SK-N-SH (cell line): ENCODE results near the gene VIPAS39.

Experiments
- CHD2 ChIP-seq: fragments of 150-350 bp; IDR thresholded peaks from 2 replicates; pipeline ENCODE4 v1.6.1; 2018; ENCODE audit warnings: low read length; ENCODE audit not compliant: partially characterized antibody
- EP300 ChIP-seq, 2 experiments: IDR thresholded peaks; 2 replicates each; pipeline versions ENCODE4 v1.4.0 to v1.6.1; 2012; ENCODE audit warnings: borderline replicate concordance in 1 of 2, low read depth in 1 of 2, low read length in 1 of 2
- GABPA ChIP-seq: IDR thresholded peaks from 2 replicates; pipeline ENCODE4 v1.4.0; 2012; ENCODE audit warnings: low read depth, mild to moderate bottlenecking
- MAX ChIP-seq: IDR thresholded peaks from 2 replicates; pipeline ENCODE4 v1.4.0; 2012; ENCODE audit warnings: low read depth
- NRF1 ChIP-seq: IDR thresholded peaks from 2 replicates; pipeline ENCODE4 v1.6.1; 2012; ENCODE audit warnings: low read depth, mild to moderate bottlenecking, low read length
- POLR2AphosphoS5 ChIP-seq: IDR thresholded peaks from 2 replicates; pipeline ENCODE4 v1.6.1; 2012; ENCODE audit warnings: low read depth, low read length
- RCOR1 ChIP-seq: fragments of 150-350 bp; IDR thresholded peaks from 2 replicates; pipeline ENCODE4 v1.6.1; 2017; ENCODE audit warnings: antibody characterized with exemption, low read length
- RFX5 ChIP-seq: IDR thresholded peaks from 2 replicates; pipeline ENCODE4 v1.6.1; 2012; ENCODE audit warnings: mild to moderate bottlenecking, improper control_type of control experiment, low read length
- SMC3 ChIP-seq: IDR thresholded peaks from 2 replicates; pipeline ENCODE4 v1.6.1; 2012; ENCODE audit warnings: low read depth, low read length, improper control_type of control experiment
- TEAD4 ChIP-seq: IDR thresholded peaks from 2 replicates; pipeline ENCODE4 v1.4.0; 2012; ENCODE audit warnings: mild to moderate bottlenecking, borderline replicate concordance; ENCODE audit not compliant: insufficient read depth
- YY1 ChIP-seq: IDR thresholded peaks from 2 replicates; pipeline ENCODE4 v1.4.0; 2012; ENCODE audit warnings: low read depth, mild to moderate bottlenecking
- TF ChIP-seq, protein P1 (sequence below): fragments of 200-600 bp; sonication (generic); IDR thresholded peaks from 2 replicates; pipeline ENCODE4 v1.6.1; 2017; ENCODE audit warnings: antibody characterized with exemption, mild to moderate bottlenecking, moderate library complexity
- TF ChIP-seq, protein P2 (sequence below): IDR thresholded peaks from 2 replicates; pipeline ENCODE4 v1.4.0; 2012; ENCODE audit warnings: low read depth, borderline replicate concordance
- TF ChIP-seq, protein P3 (sequence below): IDR thresholded peaks from 2 replicates; pipeline ENCODE4 v1.6.1; 2012; ENCODE audit warnings: mild to moderate bottlenecking, low read depth, low read length, moderate library complexity

DNA sequence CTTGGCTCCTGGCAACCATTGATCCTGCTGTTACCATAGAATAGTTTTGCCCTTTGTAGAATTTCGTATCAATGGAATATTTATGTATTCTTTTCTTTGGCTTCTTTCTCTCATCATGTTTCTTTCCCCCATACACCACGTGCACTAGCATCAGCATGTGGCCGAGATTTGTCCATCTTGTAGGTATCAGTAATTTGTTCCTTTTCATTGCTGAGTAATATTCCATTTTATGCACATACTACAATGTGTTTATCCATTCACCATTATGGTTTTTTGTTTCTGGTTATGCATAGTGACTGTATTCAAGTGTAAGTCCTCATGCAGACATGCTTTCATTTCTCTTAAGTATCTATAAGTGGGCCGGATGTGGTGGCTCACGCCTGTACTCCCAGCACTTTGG, 45.7 kb upstream of the VIPAS39 start:
- TF ChIP-seq, protein P1, sequence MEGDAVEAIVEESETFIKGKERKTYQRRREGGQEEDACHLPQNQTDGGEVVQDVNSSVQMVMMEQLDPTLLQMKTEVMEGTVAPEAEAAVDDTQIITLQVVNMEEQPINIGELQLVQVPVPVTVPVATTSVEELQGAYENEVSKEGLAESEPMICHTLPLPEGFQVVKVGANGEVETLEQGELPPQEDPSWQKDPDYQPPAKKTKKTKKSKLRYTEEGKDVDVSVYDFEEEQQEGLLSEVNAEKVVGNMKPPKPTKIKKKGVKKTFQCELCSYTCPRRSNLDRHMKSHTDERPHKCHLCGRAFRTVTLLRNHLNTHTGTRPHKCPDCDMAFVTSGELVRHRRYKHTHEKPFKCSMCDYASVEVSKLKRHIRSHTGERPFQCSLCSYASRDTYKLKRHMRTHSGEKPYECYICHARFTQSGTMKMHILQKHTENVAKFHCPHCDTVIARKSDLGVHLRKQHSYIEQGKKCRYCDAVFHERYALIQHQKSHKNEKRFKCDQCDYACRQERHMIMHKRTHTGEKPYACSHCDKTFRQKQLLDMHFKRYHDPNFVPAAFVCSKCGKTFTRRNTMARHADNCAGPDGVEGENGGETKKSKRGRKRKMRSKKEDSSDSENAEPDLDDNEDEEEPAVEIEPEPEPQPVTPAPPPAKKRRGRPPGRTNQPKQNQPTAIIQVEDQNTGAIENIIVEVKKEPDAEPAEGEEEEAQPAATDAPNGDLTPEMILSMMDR = no peak
- no peak for TF ChIP-seq GABPA
- no peak for TF ChIP-seq YY1
- no peak for TF ChIP-seq EP300 (IDR thresholded peaks at IDR 0.05; ENCODE audit: borderline replicate concordance in 1 of 2, low read depth in 1 of 2, low read length in 1 of 2)
- no peak for TF ChIP-seq TEAD4
- TF ChIP-seq, protein P2, sequence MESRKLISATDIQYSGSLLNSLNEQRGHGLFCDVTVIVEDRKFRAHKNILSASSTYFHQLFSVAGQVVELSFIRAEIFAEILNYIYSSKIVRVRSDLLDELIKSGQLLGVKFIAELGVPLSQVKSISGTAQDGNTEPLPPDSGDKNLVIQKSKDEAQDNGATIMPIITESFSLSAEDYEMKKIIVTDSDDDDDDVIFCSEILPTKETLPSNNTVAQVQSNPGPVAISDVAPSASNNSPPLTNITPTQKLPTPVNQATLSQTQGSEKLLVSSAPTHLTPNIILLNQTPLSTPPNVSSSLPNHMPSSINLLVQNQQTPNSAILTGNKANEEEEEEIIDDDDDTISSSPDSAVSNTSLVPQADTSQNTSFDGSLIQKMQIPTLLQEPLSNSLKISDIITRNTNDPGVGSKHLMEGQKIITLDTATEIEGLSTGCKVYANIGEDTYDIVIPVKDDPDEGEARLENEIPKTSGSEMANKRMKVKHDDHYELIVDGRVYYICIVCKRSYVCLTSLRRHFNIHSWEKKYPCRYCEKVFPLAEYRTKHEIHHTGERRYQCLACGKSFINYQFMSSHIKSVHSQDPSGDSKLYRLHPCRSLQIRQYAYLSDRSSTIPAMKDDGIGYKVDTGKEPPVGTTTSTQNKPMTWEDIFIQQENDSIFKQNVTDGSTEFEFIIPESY = no peak
- no peak for TF ChIP-seq RCOR1
- no peak for TF ChIP-seq CHD2
- TF ChIP-seq RFX5 = no peak
- TF ChIP-seq, protein P3, sequence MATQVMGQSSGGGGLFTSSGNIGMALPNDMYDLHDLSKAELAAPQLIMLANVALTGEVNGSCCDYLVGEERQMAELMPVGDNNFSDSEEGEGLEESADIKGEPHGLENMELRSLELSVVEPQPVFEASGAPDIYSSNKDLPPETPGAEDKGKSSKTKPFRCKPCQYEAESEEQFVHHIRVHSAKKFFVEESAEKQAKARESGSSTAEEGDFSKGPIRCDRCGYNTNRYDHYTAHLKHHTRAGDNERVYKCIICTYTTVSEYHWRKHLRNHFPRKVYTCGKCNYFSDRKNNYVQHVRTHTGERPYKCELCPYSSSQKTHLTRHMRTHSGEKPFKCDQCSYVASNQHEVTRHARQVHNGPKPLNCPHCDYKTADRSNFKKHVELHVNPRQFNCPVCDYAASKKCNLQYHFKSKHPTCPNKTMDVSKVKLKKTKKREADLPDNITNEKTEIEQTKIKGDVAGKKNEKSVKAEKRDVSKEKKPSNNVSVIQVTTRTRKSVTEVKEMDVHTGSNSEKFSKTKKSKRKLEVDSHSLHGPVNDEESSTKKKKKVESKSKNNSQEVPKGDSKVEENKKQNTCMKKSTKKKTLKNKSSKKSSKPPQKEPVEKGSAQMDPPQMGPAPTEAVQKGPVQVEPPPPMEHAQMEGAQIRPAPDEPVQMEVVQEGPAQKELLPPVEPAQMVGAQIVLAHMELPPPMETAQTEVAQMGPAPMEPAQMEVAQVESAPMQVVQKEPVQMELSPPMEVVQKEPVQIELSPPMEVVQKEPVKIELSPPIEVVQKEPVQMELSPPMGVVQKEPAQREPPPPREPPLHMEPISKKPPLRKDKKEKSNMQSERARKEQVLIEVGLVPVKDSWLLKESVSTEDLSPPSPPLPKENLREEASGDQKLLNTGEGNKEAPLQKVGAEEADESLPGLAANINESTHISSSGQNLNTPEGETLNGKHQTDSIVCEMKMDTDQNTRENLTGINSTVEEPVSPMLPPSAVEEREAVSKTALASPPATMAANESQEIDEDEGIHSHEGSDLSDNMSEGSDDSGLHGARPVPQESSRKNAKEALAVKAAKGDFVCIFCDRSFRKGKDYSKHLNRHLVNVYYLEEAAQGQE = no peak
- no peak for TF ChIP-seq SMC3
- TF ChIP-seq NRF1 = no peak
- TF ChIP-seq POLR2AphosphoS5 = no peak
- no peak for TF ChIP-seq MAX
